SH-SY5Y (cell line): ENCODE results near the gene SGCA.

Source experiments
- GATA2 ChIP-seq: IDR thresholded peaks from 2 replicates; pipeline ENCODE4 v1.6.1; 2011; ENCODE audit warnings: mild to moderate bottlenecking, low read depth, low read length
- GATA3 ChIP-seq: IDR thresholded peaks from 2 replicates; pipeline ENCODE4 v1.6.1; 2011; ENCODE audit warnings: low read depth, mild to moderate bottlenecking, low read length, moderate library complexity

GRCh38 chr17:50154604-50155003 lies 11.2 kb upstream of the SGCA start:
- no peak for TF ChIP-seq GATA2
- no peak for TF ChIP-seq GATA3
